GM21786 (cell line): Measurements from ENCODE around the gene CKM.
"Not testable (repeated sequence)": the region's sequence is repeated elsewhere in the genome, so short reads cannot be mapped to it uniquely, and the experiment has no call there.

Source experiments
- ATAC-seq: cut with Tn5 transposase; IDR thresholded peaks from one replicate; pipeline ENCODE4 v1.9.1; 2021; ENCODE audit not compliant: unreplicated experiment

Gene CKM

GRCh38 chr19:45293682-45294081 lies 29.0 kb downstream of the CKM start:
- ATAC-seq, result no peak

DNA sequence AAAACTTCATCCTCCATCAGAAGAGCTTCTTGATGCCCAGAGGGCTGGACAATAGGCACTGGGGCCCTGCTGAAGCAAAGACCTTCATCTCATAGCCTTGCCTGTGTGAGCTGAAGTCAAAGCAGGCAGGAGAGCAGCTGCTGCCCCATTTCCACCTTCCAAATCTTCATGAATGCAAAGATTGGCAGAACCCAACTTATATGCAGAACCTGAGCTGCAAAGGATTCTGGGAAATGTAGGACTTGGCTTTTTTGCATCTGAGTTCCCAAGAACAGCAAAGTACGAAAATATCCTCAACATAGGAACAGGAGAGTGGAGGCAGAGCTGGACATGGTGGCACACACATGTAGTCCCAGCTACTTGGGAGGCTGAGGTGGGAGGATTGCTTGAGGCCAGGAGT lies 30.8 kb downstream of the CKM start:
- ATAC-seq, result no peak

DNA sequence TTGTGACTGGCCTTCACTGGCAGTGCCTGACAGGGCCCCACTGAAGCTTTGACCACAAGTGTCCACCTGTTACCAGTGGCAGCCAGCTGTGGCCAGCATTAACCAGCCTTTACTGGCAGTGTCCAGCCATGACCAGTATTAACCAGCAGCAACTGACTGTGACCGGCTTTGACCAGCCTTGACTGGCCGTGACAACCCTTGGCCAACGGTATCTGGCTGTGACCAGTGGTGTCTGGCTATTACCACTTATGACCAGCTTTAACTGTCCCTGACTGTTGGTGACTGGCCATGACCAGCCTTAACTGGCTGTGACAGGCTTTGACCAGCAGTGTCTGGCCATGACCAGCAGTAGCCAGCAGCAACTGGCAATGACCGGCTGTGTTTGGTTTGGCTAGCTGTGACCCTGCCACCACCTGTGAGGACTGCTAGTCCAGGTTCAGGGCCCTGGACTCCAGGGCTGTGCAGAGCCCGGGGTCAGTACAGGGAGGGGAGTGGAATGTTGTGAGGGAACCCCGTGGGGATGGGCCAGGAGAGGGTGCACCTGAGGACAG lies 32.2 kb downstream of the CKM start:
- ATAC-seq, result no peak

GRCh38 chr19:45283443-45284033 lies 39.1 kb downstream of the CKM start:
- ATAC-seq, result no peak

DNA sequence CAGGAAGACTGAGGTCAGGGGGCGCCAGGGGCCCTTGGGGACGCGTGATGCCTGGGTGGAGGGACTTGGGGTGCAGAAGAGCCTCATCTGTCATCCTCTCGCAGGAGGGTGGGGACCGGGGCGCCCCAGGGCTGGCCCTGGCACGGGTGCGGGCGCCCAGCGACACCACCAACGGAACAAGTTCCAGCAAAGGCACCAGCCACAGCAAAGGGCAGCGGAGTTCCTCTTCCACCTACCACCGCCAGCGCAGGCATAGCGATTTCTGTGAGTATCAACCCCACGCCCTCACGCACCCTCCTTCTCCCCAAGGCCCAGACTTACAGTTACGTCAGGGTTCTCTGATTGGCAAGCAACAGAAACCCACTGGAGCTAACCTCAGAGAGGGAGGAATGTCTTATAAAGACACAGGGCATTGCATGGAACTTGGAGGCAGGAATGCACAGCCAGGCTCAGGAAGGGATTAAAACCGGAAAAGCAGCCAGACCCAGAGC lies 42.2 kb downstream of the CKM start:
- no peak for ATAC-seq

DNA sequence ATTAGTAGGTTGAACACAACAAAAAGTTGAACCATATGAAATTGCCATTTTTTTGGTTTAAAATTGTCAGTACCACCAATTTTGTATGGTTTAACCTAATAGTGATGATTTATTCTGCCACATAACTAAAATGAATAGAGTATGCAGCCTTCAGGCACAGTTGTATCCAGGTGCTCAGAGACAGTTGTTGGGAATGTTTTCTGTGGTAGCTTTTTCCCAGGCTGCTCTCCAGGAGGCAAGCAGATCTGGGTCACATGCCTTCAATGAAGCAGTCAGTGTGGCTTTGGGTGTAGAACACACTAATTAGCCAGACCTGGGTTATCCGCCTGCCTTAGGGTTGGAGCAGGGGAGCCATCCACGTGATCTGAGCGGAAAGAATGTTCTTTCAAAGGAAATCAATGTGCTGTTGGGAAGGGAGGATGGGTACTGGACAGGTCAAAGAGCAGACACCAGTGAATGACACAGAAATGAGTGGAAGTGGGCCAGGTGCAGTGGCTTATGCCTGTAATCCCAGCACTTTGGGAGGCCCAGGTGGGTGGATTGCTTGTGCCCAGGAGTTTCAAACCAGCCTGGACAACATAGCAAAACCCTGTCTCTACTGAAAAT lies 43.0 kb downstream of the CKM start:
- ATAC-seq, result no peak

DNA sequence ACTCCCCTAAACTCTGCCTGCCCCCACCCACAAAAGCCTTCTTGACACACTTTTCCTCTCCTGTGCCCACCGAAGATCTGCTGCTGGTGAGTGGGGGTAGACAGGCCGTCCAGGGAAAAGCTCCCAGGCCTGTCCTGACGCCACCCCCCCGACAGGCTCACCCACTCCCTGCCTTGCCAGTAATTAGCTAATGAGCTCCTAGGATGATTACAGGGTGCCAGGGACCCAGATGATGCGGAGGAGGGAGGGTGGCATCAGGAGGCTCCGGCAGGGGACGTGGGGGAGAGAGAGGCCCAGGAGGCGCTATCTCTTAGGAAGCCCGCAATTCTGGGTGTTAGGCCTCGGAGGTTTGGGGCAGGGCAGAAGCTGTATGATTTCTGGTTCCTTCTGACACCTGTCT lies 44.6 kb downstream of the CKM start:
- no peak for ATAC-seq

DNA sequence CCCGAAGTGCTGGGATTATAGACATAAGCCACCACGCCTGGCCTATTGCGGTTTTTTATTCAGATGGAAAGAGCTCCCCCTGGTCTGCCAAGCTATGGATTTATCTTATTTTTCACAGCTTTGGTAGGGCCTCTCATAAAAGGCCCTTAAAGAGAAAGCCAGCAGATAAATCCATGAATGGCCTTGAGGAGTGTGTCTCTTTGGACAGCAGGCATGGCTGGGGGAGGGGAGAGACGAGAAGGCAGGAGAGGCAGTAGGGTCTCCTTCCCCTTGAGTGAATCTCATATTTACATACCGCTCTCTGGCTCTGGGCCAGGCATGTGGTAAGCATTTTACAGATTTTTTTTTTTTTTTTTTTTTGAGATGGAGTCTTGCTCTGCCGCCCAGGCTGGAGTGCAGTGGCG lies 46.4 kb downstream of the CKM start:
- ATAC-seq, result no peak

DNA sequence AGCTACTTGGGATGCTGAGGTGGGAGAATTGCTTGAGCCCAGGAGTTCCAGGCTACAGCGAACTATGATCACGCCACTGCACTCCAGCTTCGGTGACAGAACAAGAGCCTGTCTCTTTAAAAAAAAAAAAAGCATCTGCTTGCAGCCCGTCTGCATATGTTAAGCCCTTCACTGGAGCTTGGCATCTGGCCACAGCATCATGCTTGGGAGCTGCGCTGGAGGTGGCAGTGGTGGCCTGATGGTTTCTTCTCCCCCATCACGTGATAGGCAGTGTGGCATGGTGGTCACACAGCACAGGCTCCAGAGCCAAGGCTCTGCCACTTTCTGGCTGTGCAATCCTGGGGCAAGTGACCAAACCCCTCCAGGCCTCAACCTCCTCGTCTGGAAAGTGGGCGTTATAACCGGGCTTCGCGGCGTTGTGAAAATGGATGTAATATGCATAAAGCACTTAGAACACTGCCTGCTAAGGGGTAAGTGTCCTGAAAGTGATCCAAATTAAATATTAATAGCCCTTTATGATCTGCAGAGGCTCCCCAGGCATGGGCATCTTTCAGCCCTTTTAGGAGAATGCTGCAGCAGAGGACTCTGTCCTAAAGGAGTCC lies 47.2 kb downstream of the CKM start:
- no peak for ATAC-seq

GRCh38 chr19:45273521-45273855 lies 49.2 kb downstream of the CKM start:
- ATAC-seq, result no peak

GRCh38 chr19:45271735-45272108 lies 51.0 kb downstream of the CKM start:
- no peak for ATAC-seq

- ATAC-seq, result no peak
Measured at GRCh38 chr19:45271098-45271734, 51.5 kb downstream of the CKM start.

- ATAC-seq, result not testable (repeated sequence)
Measured at GRCh38 chr19:45269939-45270338, 52.7 kb downstream of the CKM start.

GRCh38 chr19:45267296-45267695 lies 55.4 kb downstream of the CKM start:
- no peak for ATAC-seq

- ATAC-seq, result no peak
Measured at GRCh38 chr19:45265375-45265774, 57.3 kb downstream of the CKM start.

- ATAC-seq, result no peak
Measured at GRCh38 chr19:45264781-45265317, 57.8 kb downstream of the CKM start.

GRCh38 chr19:45263013-45263412 lies 59.7 kb downstream of the CKM start:
- ATAC-seq, result no peak

GRCh38 chr19:45262570-45262969 lies 60.1 kb downstream of the CKM start:
- no peak for ATAC-seq

GRCh38 chr19:45258862-45259261 lies 63.8 kb downstream of the CKM start:
- no peak for ATAC-seq

DNA sequence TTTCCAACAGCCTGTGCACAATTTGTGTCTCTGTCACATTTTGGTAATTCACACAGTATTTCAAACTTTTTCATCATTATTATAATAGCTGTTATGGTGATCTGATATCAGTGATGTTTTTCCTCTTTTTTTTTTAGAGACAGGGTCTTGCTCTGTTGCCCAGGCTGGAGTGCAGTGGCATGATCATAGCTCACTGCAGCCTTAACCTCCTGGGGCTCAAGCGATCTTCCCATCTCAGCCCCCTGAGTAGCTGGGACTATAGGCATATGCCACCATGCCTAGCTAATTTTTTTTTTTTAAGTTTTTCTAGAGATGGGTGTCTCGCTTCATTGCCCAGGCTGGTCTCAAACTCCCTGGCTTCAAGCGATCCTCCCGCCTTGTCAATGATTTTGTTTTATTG lies 65.8 kb downstream of the CKM start:
- ATAC-seq, result no peak
